Measurements from ENCODE around the gene PDGFA.

DNA sequence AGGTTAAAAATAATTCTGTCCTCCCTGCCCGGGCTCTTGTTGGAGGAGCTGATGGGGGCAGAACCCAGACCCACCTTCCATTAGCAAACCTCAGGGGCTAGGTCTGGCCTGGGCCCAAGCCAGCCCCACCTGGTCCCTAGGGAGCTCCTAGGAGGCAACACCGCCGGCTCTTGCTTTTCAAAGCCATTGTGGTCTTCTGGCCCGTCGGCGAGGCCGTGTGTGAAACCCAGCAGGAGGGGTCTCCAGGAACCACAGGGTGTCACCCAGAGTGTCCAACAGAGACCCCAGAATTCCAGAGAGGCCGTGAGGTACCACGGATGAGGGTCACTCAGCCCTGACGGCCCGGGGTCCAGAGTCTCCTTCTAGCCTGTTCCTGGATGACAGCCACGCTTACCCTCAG, 16.6 kb upstream of the PDGFA start:
- TF ChIP-seq EZH2 (IDR thresholded peaks at IDR 0.05) (no peak), POLR2AphosphoS5 (IDR thresholded peaks at IDR 0.05; ENCODE audit: borderline replicate concordance, low read depth, low read length) (no peak), FOXP2 (optimal IDR thresholded peaks at IDR 0.05; ENCODE audit: control extremely low read depth, extremely low read length, insufficient read depth) (no peak)

Measured in SK-N-MC (cell line).